IPS-NIHi11 (cell line): ENCODE measurements around the gene SMARCA1.

ENCODE experiments used
- DNase-seq: peaks from one replicate; pipeline ENCODE4 v3.0.0; 2012; ENCODE audit warnings: mixed read lengths, low spot score

The SMARCA1 gene

DNA sequence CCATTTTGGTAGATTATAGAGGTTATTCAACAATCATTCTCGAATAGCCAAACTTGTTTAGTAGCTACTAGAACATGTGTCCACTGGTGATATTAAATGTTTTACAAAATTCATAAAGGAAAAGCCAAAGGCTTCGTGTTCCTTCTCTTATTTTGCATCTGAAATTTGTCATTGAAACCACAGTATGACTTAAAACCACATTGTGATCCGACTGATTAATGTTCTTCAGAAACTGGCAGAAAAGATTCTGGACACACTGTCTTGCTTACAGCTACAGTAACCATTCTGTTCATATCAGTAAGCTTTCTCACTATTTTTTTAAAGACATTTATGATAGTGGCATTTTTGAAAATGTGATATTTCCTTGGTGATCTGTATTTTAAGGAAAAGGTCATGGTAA, 2.6 kb upstream of the SMARCA1 start:
- no peak for DNase-seq

DNA sequence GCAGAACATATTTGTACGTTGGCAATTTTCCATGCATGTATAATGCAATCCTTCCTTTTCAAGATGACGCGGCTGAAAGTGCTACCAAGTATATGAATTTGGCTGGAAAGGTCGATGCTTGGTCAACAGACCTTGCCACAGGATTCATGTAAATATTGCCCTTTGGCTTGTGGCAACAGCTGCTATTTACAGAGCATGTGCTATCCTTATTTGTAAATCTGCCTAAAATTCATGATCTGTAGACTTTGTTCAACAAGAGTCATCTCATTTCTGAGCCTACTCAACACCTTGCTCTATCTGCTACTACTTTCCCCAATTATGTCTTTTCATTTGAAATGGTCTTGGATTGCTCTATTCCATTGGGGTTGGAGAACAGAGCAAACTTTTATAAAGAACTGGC, 1.9 kb upstream of the SMARCA1 start:
- DNase-seq, result no peak

DNA sequence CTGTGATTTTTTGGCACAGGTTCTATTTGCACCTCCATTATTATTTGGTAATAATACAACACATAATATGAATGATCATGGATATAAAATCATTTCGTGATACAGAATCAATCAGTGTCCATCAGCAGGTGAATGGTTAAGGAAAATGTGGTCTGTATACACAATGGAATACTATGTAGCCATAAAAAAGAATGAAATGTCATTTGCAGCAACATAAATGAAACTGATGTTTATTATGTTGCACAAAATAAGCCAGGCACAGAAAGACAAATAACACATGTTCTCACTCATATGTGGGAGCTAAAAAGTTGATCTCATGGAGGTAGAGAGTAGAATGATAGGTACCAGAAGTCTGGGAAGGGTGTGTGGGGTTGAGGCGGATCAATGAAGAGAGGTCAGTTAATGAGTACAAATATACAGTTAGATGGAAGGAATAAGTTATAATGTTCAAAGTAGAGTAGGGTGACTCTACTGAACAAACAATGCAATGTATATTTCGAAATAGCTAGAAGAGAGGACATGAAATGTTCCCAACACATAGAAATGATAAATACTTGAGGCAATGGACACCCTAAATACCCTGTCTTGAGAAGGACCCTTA, 1.1 kb upstream of the SMARCA1 start:
- no peak for DNase-seq

DNA sequence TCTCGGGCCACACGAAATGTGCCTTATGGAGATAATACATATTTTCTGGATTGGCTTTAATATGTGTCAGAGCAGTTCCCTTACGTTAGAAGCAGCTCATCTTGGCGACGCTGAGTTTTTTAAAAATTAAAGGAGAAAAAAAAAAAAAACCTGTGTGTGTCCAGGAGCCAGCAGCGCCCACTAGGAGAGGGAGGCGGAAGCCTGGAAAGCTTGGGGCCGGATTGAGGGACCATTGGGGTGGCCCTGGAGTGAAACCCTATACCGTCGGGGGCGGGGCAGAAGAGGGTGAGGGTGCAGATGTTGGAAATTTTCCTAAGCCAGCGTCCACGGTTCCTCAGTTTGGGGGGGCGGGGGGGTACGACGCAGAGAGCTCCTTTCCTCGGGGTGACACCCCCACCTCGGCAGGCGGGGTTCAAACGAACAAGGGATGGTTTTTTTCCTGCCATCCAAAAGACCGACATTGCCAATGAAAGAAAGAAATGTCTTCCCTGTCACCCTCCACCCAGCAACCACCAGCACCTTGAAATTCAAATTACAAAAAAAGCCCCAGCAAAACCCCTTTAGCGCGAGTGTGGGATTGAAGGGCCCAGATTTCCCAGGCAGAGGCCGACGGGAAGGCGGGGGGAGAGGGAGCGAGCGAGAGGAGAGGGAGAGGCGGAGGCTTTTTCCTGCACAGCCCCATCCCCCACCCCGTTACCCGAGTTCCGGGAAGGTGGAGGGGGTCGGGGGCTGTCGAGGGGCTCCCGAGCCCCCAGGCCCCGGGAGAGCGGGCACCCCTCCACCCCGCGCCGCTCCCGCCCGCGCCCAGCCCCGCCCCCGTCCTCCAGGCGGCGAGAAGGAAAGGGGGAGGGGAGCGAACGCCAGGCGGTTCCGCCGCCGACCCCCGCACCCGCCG, 859 bp downstream of the SMARCA1 start:
- peak; percentile 70 for DNase-seq

GRCh38 chrX:129520151-129520550, 3.1 kb downstream of the SMARCA1 start:
- DNase-seq, result no peak

GRCh38 chrX:129516402-129516801, 6.9 kb downstream of the SMARCA1 start:
- no peak for DNase-seq

GRCh38 chrX:129512409-129512808, 10.9 kb downstream of the SMARCA1 start:
- no peak for DNase-seq

DNA sequence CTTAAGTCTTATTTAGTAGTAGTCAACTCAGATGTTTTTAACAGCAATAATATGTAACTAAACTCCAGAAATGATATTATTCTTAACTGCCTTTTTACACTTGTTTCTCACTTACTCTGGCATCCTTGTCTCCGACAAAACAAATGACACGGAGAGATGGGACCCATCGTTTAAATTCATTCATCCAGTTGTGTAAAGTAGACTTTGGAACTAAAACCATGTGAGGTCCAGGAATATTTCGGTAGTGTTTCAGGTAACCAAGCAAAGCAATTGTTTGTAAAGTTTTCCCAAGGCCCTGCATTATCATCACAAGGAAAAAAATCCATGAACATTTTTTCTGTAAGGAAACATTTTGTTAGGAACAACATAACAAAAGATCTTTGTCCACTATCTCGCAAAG, 11.6 kb downstream of the SMARCA1 start:
- no peak for DNase-seq

GRCh38 chrX:129510331-129510730, 13.0 kb downstream of the SMARCA1 start:
- DNase-seq, result no peak

DNA sequence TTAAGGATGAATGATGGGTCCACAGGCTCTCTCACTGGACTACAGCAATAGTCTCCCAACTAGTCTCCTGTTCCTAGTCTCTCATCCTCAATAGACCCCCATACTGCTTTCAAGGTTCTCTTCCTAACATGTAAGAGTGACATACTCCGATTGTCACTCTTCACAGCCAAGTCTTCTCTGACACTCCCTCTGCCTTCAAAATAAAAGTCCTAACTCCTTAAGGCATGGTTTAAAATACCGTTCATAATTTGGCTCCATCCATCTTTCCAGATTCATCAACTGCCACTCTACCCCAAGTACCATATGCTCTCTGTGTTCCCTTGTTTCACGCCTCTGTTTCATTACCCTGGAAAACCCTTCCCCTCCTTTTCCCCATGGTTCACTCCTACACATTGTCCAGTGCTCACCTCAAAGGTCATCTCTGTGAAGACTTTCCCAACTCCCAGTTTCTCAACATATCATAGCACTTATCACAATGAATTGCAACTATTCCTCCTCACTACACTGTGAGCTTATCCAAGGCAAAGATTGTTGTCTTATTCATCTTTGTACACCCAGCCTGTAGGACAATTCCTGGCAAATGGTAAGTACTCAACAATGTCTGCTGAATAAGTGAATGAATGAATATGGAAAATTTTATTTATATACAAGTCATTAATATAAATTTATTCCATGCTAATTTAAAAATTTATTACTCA, 26.0 kb downstream of the SMARCA1 start:
- DNase-seq, result no peak

GRCh38 chrX:129496625-129497024, 26.7 kb downstream of the SMARCA1 start:
- no peak for DNase-seq

GRCh38 chrX:129495900-129496299, 27.4 kb downstream of the SMARCA1 start:
- no peak for DNase-seq

GRCh38 chrX:129494887-129495286, 28.4 kb downstream of the SMARCA1 start:
- DNase-seq, result no peak

DNA sequence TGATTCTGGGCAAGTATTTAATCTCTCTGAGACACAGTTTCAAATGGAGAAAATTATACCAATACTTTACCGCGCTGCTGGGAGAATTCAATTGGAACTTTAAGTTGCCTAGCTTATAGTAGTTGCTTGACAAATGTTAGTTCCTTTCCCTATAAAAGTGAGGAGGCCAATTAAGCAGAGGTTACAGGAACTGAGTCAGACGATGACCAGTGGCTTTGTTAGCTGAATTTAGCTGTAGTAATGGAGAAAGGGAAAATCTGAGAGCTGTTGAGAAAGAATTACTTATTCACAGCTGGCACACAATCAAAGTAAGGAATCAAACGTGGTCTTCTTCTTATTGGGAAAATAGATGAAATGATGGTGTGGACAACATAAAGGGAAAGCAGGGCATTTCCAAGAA, 29.6 kb downstream of the SMARCA1 start:
- no peak for DNase-seq

DNA sequence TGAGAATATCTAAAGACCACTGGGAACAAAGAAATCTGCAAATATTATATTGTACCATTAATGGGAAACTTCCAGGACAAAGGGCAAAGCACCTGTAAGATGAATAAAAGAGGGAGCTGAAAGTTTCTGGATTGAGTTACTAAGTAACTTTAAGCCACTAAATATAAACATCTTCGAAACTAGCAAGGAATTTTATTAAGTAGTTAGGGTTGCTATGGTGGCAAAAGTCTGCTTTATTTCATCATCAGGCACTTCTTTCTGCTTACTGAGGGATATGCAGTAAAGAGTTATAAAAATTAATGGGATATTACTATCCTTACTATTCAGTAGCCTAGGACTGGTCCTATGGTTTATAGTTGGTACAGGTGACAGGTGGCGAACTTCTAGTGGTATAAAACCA, 33.0 kb downstream of the SMARCA1 start:
- DNase-seq, result no peak

DNA sequence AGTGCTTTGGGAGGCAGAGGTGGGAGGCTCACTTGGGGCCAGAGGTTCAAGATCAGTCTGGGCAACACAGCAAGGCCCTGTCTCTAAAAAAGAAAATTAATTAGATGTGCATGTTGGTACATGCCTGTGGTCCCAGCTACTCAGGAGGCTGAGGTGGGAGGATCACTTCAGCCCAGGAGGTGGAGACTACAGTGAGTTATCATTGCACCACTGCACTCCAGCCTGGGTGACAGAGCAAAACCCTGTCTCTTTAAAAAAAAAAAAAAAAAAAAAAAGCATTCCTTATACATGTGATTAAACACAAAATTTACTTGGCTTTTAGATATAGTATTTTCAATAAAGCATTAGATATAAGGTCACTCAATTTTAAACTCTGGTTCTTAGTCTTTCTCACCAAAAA, 34.9 kb downstream of the SMARCA1 start:
- no peak for DNase-seq

- no peak for DNase-seq
These were observed 42.4 kb downstream of the SMARCA1 start for GRCh38 chrX:129480889-129481288.

DNA sequence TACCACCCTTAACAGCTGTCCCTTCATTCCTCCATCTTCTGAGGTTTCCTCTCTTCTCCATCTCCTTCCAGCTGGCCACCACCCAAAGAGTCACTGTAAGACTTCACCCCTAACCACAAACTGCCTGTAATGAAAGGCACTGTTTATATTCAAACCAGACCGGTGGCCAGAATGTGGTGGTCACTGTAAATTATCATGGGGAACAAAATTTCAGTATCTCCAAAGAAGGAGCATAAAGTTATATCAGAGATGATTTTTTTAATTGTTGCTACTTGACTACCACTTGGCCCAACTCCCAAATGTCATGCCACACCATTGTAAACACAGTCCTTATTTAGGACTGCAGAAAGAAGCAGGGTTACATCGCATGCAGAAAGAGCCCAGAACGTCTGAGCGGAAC, 44.8 kb downstream of the SMARCA1 start:
- DNase-seq, result no peak

GRCh38 chrX:129472116-129472515, 51.2 kb downstream of the SMARCA1 start:
- DNase-seq, result no peak

DNA sequence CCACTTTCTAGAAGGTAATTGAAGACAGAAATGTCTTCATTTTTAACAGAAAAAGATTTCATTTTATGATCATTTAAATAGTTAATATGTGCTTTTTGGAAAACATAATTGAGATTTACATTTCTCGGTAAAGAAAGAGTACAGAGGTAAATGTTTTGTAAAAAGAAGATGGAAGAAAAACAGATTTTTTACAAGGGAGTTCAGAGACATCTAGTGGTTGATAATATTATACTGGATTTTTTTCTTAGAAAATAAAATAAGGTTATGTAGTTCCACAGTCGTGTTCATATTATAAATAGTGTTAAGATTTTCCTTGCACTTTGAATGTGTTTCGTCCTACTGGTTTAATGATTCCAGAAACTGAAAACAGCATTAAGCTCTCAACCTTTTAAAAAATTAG, 60.6 kb downstream of the SMARCA1 start:
- DNase-seq, result no peak

GRCh38 chrX:129461801-129462456, 61.4 kb downstream of the SMARCA1 start:
- no peak for DNase-seq

- no peak for DNase-seq
These were observed 70.8 kb downstream of the SMARCA1 start for GRCh38 chrX:129452523-129452922.

- DNase-seq, result no peak
These were observed 73.2 kb downstream of the SMARCA1 start for GRCh38 chrX:129450123-129450522.
